Right ventricle myocardium inferior (tissue), 1 donor: Measurements from ENCODE around the gene SPTBN2. TPM values are rescaled to one million over a fixed set of nuclear protein-coding genes. Genes with fewer than 3 reads are reported as not detected.
A peak's percentile ranks its signal among the peaks of the same experiment; 100 is the strongest.

Experiments used
- ATAC-seq: fragments of 200-7000 bp; cut with Tn5 transposase; one replicate; pipeline ENCODE4 v1.9.1; 2020; ENCODE audit warnings: mild to moderate bottlenecking, moderate library complexity
- DNase-seq: peaks from one replicate; pipeline ENCODE4 v3.0.0; 2021; ENCODE audit errors: missing footprints
- intact Hi-C: fragments of 100-400 bp; cut with DNase I; formaldehyde crosslinking; loops from one replicate; pipeline ENCODE4 v1.11.0; 2022
- total RNA-seq: library from RNA; stranded (reverse); fragmentation: NEBNext Ultra II Directional; extraction: Animal tissue kit (Norgen Biotek cat#: 25700); gene quantifications from one replicate; pipeline ENCODE4 v1.2.1, GENCODE V29; 2021
- donor health status: DM: no; HTN: yes; CAD: no; lungs with severe emphysema.

Gene SPTBN2
- total RNA-seq, 1 donor from 2014 or later: 0.95 TPM

- ATAC-seq (no peak), DNase-seq (peak; percentile 60)
- intact Hi-C loops: no loop called here
Observed at GRCh38 chr11:66707486-66707885, 21.5 kb downstream of the SPTBN2 start.

GRCh38 chr11:66706989-66707388 is 22.0 kb downstream of the SPTBN2 start:
- ATAC-seq: no peak
- peak; percentile 45 for DNase-seq
- intact Hi-C loops: no loop called here

- no peak for ATAC-seq
Observed at GRCh38 chr11:66705587-66706335, 23.3 kb downstream of the SPTBN2 start.

GRCh38 chr11:66704659-66705360 is 24.2 kb downstream of the SPTBN2 start:
- DNase-seq (no peak), ATAC-seq (no peak)
- intact Hi-C loops: no loop called here

More at GRCh38 chr11:66705587-66706335, 23.3 kb downstream of the SPTBN2 start:
- DNase-seq: no peak
- intact Hi-C loops: no loop called here

GRCh38 chr11:66701432-66702240 is 27.4 kb downstream of the SPTBN2 start:
- intact Hi-C loops: no loop called here
- DNase-seq: no peak

GRCh38 chr11:66700742-66701141 is 28.3 kb downstream of the SPTBN2 start:
- DNase-seq (no peak), ATAC-seq (no peak)
- intact Hi-C loops: no loop called here

More at GRCh38 chr11:66701432-66702240, 27.4 kb downstream of the SPTBN2 start:
- ATAC-seq: no peak

- ATAC-seq (no peak), DNase-seq (no peak)
- intact Hi-C loops: no loop called here
Observed at GRCh38 chr11:66700337-66700736, 28.7 kb downstream of the SPTBN2 start.

GRCh38 chr11:66698491-66698890 is 30.5 kb downstream of the SPTBN2 start:
- no peak for DNase-seq

GRCh38 chr11:66697988-66698387 is 31.0 kb downstream of the SPTBN2 start:
- intact Hi-C loops: no loop called here
- DNase-seq (no peak), ATAC-seq (no peak)

More at GRCh38 chr11:66698491-66698890, 30.5 kb downstream of the SPTBN2 start:
- no peak for ATAC-seq
- intact Hi-C loops: no loop called here

- intact Hi-C loops: no loop called here
- no peak for ATAC-seq
- peak; percentile 4 for DNase-seq
Observed at GRCh38 chr11:66696146-66696545, 32.9 kb downstream of the SPTBN2 start.

- DNase-seq (peak; percentile 89), ATAC-seq (peak; percentile 80)
- intact Hi-C loops: loop anchor here (1.0 kb wide), 1 partner anchor 140 kb away; no protein-coding TSS in a partner anchor
Observed at GRCh38 chr11:66694732-66695207, 34.2 kb downstream of the SPTBN2 start.

- ATAC-seq (no peak), DNase-seq (peak; percentile 57)
- intact Hi-C loops: loop anchor here (1.0 kb wide), 1 partner anchor 140 kb away; no protein-coding TSS in a partner anchor
Observed at GRCh38 chr11:66694056-66694410, 35.0 kb downstream of the SPTBN2 start.

- intact Hi-C loops: loop anchor here (1.0 kb wide), 1 partner anchor 141 kb away; no protein-coding TSS in a partner anchor
- DNase-seq: peak; percentile 2
- ATAC-seq: no peak
Observed at GRCh38 chr11:66693356-66694055, 35.5 kb downstream of the SPTBN2 start.

GRCh38 chr11:66692871-66693331 is 36.1 kb downstream of the SPTBN2 start:
- DNase-seq (no peak), ATAC-seq (no peak)
- intact Hi-C loops: no loop called here

- intact Hi-C loops: no loop called here
- no peak for ATAC-seq
- DNase-seq: no peak
Observed at GRCh38 chr11:66692446-66692845, 36.6 kb downstream of the SPTBN2 start.

GRCh38 chr11:66691311-66691980 is 37.6 kb downstream of the SPTBN2 start:
- DNase-seq (peak; percentile 73), ATAC-seq (no peak)
- intact Hi-C loops: no loop called here

- no peak for ATAC-seq
- intact Hi-C loops: no loop called here
- DNase-seq: peak; percentile 65
Observed at GRCh38 chr11:66689661-66690590, 39.1 kb downstream of the SPTBN2 start.
